ENCODE results near the gene LENG8. TPM values are rescaled to one million over a fixed set of nuclear protein-coding genes. Genes with fewer than 3 reads are reported as not detected.

Gene LENG8
- total and polyA plus RNA-seq, 2 experiments from 2014 or later = 42.1 to 74.3 TPM

DNA sequence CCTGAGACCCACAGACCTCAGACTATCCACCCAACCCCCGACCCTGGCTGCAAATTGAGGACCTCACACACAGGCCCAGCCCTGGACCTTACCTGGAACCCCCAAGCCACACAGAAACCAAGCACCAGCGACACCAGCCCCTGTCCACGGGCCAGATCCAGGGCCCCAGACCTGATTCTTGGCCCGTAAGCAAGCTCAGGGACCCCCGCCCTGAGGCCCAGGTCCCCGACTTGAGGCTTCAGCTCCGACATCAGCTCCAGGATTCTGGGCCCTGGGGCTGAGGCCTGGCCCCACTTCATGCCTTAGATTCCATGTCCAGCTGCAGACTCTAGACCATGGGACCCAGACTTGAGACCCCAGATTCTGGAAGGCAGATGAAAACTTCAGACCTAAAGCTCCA lies 27.5 kb upstream of the LENG8 start:
- H3K9me3 Mint-ChIP-seq = peaks cover 4% of the 10 kb centered on the region
- H3K4me1 ChIP-seq (ENCODE audit: insufficient read depth) = peaks cover 37% of the 10 kb centered on the region
- H3K27me3 Mint-ChIP-seq (ENCODE audit: insufficient read depth, low read depth, poor library complexity) = peaks cover 17% of the 10 kb centered on the region
- no peak for DNase-seq (ENCODE audit: low spot score)
- peak overlapping the region; percentile 80; the same call in 1 of the 2 replicates for H3K27ac Mint-ChIP-seq
- peak overlapping the region; percentile 51 for H3K4me3 Mint-ChIP-seq
- H2AFZ ChIP-seq = no peak overlapping the region; the same call in 1 of the 2 replicates
- H3K27me3 ChIP-seq (ENCODE audit: insufficient read depth) = no peaks in the 10 kb centered on the region
- no peak; the same call in 2 of the 3 replicates for ATAC-seq
- peak overlapping the region; percentile 64; the same call in 1 of the 2 replicates for H3K4me3 ChIP-seq
- H3K9me2 ChIP-seq (ENCODE audit: insufficient read depth) = no peaks in the 10 kb centered on the region
- no peak for TF ChIP-seq JUNB (IDR thresholded peaks at IDR 0.05; ENCODE audit: unreplicated experiment)
- TF ChIP-seq EZH2 (IDR thresholded peaks at IDR 0.05; ENCODE audit: low read depth, unreplicated experiment) = no peak
- TF ChIP-seq CREB1 (CRISPR knock-in tag; IDR thresholded peaks at IDR 0.05; ENCODE audit: low read depth) = no peak
- no peak for TF ChIP-seq STAT1 (IDR thresholded peaks at IDR 0.05; ENCODE audit: unreplicated experiment)
- TF ChIP-seq, protein P1, sequence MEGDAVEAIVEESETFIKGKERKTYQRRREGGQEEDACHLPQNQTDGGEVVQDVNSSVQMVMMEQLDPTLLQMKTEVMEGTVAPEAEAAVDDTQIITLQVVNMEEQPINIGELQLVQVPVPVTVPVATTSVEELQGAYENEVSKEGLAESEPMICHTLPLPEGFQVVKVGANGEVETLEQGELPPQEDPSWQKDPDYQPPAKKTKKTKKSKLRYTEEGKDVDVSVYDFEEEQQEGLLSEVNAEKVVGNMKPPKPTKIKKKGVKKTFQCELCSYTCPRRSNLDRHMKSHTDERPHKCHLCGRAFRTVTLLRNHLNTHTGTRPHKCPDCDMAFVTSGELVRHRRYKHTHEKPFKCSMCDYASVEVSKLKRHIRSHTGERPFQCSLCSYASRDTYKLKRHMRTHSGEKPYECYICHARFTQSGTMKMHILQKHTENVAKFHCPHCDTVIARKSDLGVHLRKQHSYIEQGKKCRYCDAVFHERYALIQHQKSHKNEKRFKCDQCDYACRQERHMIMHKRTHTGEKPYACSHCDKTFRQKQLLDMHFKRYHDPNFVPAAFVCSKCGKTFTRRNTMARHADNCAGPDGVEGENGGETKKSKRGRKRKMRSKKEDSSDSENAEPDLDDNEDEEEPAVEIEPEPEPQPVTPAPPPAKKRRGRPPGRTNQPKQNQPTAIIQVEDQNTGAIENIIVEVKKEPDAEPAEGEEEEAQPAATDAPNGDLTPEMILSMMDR (conservative IDR thresholded peaks at IDR 0.05; ENCODE audit: low read depth in 2 of 2) = no peak
- no peak for TF ChIP-seq NANOG (IDR thresholded peaks at IDR 0.05; ENCODE audit: borderline replicate concordance)
- TF ChIP-seq ZNF114 (CRISPR knock-in tag; IDR thresholded peaks at IDR 0.05) = no peak
- no peak for TF ChIP-seq POLR2AphosphoS5 (IDR thresholded peaks at IDR 0.05; ENCODE audit: low read depth)
- TF ChIP-seq ZNF331 (CRISPR knock-in tag; IDR thresholded peaks at IDR 0.05; ENCODE audit: low read depth) = no peak
- TF ChIP-seq, protein P2, sequence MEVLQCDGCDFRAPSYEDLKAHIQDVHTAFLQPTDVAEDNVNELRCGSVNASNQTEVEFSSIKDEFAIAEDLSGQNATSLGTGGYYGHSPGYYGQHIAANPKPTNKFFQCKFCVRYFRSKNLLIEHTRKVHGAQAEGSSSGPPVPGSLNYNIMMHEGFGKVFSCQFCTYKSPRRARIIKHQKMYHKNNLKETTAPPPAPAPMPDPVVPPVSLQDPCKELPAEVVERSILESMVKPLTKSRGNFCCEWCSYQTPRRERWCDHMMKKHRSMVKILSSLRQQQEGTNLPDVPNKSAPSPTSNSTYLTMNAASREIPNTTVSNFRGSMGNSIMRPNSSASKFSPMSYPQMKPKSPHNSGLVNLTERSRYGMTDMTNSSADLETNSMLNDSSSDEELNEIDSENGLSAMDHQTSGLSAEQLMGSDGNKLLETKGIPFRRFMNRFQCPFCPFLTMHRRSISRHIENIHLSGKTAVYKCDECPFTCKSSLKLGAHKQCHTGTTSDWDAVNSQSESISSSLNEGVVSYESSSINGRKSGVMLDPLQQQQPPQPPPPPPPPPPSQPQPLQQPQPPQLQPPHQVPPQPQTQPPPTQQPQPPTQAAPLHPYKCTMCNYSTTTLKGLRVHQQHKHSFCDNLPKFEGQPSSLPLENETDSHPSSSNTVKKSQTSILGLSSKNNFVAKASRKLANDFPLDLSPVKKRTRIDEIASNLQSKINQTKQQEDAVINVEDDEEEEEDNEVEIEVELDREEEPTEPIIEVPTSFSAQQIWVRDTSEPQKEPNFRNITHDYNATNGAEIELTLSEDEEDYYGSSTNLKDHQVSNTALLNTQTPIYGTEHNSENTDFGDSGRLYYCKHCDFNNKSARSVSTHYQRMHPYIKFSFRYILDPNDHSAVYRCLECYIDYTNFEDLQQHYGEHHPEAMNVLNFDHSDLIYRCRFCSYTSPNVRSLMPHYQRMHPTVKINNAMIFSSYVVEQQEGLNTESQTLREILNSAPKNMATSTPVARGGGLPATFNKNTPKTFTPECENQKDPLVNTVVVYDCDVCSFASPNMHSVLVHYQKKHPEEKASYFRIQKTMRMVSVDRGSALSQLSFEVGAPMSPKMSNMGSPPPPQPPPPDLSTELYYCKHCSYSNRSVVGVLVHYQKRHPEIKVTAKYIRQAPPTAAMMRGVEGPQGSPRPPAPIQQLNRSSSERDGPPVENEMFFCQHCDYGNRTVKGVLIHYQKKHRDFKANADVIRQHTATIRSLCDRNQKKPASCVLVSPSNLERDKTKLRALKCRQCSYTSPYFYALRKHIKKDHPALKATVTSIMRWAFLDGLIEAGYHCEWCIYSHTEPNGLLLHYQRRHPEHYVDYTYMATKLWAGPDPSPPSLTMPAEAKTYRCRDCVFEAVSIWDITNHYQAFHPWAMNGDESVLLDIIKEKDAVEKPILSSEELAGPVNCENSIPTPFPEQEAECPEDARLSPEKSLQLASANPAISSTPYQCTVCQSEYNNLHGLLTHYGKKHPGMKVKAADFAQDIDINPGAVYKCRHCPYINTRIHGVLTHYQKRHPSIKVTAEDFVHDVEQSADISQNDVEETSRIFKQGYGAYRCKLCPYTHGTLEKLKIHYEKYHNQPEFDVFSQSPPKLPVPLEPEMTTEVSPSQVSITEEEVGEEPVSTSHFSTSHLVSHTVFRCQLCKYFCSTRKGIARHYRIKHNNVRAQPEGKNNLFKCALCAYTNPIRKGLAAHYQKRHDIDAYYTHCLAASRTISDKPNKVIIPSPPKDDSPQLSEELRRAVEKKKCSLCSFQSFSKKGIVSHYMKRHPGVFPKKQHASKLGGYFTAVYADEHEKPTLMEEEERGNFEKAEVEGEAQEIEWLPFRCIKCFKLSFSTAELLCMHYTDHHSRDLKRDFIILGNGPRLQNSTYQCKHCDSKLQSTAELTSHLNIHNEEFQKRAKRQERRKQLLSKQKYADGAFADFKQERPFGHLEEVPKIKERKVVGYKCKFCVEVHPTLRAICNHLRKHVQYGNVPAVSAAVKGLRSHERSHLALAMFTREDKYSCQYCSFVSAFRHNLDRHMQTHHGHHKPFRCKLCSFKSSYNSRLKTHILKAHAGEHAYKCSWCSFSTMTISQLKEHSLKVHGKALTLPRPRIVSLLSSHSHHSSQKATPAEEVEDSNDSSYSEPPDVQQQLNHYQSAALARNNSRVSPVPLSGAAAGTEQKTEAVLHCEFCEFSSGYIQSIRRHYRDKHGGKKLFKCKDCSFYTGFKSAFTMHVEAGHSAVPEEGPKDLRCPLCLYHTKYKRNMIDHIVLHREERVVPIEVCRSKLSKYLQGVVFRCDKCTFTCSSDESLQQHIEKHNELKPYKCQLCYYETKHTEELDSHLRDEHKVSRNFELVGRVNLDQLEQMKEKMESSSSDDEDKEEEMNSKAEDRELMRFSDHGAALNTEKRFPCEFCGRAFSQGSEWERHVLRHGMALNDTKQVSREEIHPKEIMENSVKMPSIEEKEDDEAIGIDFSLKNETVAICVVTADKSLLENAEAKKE (CRISPR knock-in tag; IDR thresholded peaks at IDR 0.05) = no peak
- TF ChIP-seq, protein P3, sequence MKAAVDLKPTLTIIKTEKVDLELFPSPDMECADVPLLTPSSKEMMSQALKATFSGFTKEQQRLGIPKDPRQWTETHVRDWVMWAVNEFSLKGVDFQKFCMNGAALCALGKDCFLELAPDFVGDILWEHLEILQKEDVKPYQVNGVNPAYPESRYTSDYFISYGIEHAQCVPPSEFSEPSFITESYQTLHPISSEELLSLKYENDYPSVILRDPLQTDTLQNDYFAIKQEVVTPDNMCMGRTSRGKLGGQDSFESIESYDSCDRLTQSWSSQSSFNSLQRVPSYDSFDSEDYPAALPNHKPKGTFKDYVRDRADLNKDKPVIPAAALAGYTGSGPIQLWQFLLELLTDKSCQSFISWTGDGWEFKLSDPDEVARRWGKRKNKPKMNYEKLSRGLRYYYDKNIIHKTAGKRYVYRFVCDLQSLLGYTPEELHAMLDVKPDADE (IDR thresholded peaks at IDR 0.05) = no peak
- TF ChIP-seq, protein P4, sequence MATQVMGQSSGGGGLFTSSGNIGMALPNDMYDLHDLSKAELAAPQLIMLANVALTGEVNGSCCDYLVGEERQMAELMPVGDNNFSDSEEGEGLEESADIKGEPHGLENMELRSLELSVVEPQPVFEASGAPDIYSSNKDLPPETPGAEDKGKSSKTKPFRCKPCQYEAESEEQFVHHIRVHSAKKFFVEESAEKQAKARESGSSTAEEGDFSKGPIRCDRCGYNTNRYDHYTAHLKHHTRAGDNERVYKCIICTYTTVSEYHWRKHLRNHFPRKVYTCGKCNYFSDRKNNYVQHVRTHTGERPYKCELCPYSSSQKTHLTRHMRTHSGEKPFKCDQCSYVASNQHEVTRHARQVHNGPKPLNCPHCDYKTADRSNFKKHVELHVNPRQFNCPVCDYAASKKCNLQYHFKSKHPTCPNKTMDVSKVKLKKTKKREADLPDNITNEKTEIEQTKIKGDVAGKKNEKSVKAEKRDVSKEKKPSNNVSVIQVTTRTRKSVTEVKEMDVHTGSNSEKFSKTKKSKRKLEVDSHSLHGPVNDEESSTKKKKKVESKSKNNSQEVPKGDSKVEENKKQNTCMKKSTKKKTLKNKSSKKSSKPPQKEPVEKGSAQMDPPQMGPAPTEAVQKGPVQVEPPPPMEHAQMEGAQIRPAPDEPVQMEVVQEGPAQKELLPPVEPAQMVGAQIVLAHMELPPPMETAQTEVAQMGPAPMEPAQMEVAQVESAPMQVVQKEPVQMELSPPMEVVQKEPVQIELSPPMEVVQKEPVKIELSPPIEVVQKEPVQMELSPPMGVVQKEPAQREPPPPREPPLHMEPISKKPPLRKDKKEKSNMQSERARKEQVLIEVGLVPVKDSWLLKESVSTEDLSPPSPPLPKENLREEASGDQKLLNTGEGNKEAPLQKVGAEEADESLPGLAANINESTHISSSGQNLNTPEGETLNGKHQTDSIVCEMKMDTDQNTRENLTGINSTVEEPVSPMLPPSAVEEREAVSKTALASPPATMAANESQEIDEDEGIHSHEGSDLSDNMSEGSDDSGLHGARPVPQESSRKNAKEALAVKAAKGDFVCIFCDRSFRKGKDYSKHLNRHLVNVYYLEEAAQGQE (IDR thresholded peaks at IDR 0.05; ENCODE audit: unreplicated experiment) = no peak
- TF ChIP-seq EZH2phosphoT487 (IDR thresholded peaks at IDR 0.05; ENCODE audit: unreplicated experiment) = no peak
- H3K4me2 ChIP-seq = peak overlapping the region; percentile 93
- H3K27ac ChIP-seq (ENCODE audit: low read depth) = 0 out of 2 replicates have a peak overlapping the region, but pooled peaks have one; percentile 32
- H3K36me3 Mint-ChIP-seq (ENCODE audit: low read depth) = peaks cover 55% of the 10 kb centered on the region
- H3F3A ChIP-seq (replicated peaks; ENCODE audit: low read depth) = peaks cover 18% of the 10 kb centered on the region
- no peaks in the 10 kb centered on the region; the same call in 1 of the 2 replicates for H4K20me1 ChIP-seq (replicated peaks; ENCODE audit: insufficient read depth)
- H3K79me2 ChIP-seq (replicated peaks; ENCODE audit: insufficient read depth) = 0 out of 2 replicates have a peak, but pooled peaks cover 3% of the 10 kb centered on the region
- H3K4me1 Mint-ChIP-seq = peaks cover 43% of the 10 kb centered on the region
- no peaks in the 10 kb centered on the region for H3K36me3 ChIP-seq (ENCODE audit: insufficient read depth)

All from GM23338 (cell line).